ENCODE measurements around the gene FERMT2. TPM values are rescaled to one million over a fixed set of nuclear protein-coding genes. Genes with fewer than 3 reads are reported as not detected.

The FERMT2 gene
- polyA plus RNA-seq, 1 experiment = 485 TPM

DNA sequence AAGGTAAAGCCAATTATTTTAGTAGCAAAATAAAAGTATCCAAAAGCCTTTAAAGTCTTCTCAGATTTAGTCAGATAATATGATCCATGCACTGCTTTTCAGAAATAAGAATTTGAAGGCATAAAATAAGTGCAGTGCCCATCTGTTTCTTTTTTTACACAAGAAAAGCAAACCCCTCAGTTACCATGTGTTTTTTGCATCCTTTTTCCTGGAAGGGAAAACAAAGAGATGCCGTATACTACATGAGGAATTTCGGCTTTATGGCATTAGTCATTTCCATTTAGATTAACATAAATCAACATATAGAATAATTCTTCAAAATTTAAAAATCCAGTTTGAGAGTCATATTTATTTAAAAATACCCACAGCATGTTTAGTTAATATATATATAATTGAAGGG, 89.4 kb downstream of the FERMT2 start:
- DNase-seq (ENCODE audit: low read depth, low spot score) = no peak
- Histone ChIP-seq H3K4me3 (ENCODE audit: low read depth, low read length) (no peak overlapping the region), H3K9me3 (ENCODE audit: control insufficient read depth, insufficient read depth, low read length) (no peaks in the 10 kb centered on the region), H3K27ac (ENCODE audit: low read depth, low read length) (no peak overlapping the region), H3K27me3 (ENCODE audit: control insufficient read depth, insufficient read depth, low read length) (no peaks in the 10 kb centered on the region)
- TF ChIP-seq, protein P1, sequence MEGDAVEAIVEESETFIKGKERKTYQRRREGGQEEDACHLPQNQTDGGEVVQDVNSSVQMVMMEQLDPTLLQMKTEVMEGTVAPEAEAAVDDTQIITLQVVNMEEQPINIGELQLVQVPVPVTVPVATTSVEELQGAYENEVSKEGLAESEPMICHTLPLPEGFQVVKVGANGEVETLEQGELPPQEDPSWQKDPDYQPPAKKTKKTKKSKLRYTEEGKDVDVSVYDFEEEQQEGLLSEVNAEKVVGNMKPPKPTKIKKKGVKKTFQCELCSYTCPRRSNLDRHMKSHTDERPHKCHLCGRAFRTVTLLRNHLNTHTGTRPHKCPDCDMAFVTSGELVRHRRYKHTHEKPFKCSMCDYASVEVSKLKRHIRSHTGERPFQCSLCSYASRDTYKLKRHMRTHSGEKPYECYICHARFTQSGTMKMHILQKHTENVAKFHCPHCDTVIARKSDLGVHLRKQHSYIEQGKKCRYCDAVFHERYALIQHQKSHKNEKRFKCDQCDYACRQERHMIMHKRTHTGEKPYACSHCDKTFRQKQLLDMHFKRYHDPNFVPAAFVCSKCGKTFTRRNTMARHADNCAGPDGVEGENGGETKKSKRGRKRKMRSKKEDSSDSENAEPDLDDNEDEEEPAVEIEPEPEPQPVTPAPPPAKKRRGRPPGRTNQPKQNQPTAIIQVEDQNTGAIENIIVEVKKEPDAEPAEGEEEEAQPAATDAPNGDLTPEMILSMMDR (IDR thresholded peaks at IDR 0.05; ENCODE audit: low read depth, low read length) = no peak
- POLR2A ChIA-PET = no interaction called here
- CTCF ChIA-PET = no interaction called here

- DNase-seq (ENCODE audit: low read depth, low spot score) = no peak
- ChIA-PET CTCF (interaction anchor here (0.6 kb wide), 1 partner anchor 78 kb away, joined by 8 read pairs; no protein-coding TSS in a partner anchor), POLR2A (no interaction called here)
- TF ChIP-seq, protein P1 (IDR thresholded peaks at IDR 0.05; ENCODE audit: low read depth, low read length) = no peak
- Histone ChIP-seq H3K9me3 (ENCODE audit: control insufficient read depth, insufficient read depth, low read length) (no peaks in the 10 kb centered on the region), H3K4me3 (ENCODE audit: low read depth, low read length) (no peak overlapping the region), H3K27me3 (ENCODE audit: control insufficient read depth, insufficient read depth, low read length) (no peaks in the 10 kb centered on the region), H3K27ac (ENCODE audit: low read depth, low read length) (no peak overlapping the region)
Observed at GRCh38 chr14:52860910-52861309, 89.9 kb downstream of the FERMT2 start.

GRCh38 chr14:52860209-52860608, 90.6 kb downstream of the FERMT2 start:
- Histone ChIP-seq H3K27ac (ENCODE audit: low read depth, low read length) (no peak overlapping the region), H3K9me3 (ENCODE audit: control insufficient read depth, insufficient read depth, low read length) (no peaks in the 10 kb centered on the region), H3K4me3 (ENCODE audit: low read depth, low read length) (no peak overlapping the region), H3K27me3 (ENCODE audit: control insufficient read depth, insufficient read depth, low read length) (no peaks in the 10 kb centered on the region)
- POLR2A ChIA-PET = interaction anchor here (0.7 kb wide), 1 partner anchor 141 kb away, joined by 3 read pairs; no protein-coding TSS in a partner anchor
- no peak for DNase-seq (ENCODE audit: low read depth, low spot score)
- CTCF ChIA-PET = no interaction called here
- TF ChIP-seq, protein P1 (IDR thresholded peaks at IDR 0.05; ENCODE audit: low read depth, low read length) = no peak

- DNase-seq (ENCODE audit: low read depth, low spot score) = no peak
- TF ChIP-seq, protein P1 (IDR thresholded peaks at IDR 0.05; ENCODE audit: low read depth, low read length) = no peak
- Histone ChIP-seq H3K4me3 (ENCODE audit: low read depth, low read length) (no peak overlapping the region), H3K27me3 (ENCODE audit: control insufficient read depth, insufficient read depth, low read length) (no peaks in the 10 kb centered on the region), H3K9me3 (ENCODE audit: control insufficient read depth, insufficient read depth, low read length) (no peaks in the 10 kb centered on the region), H3K27ac (ENCODE audit: low read depth, low read length) (no peak overlapping the region)
- POLR2A ChIA-PET = no interaction called here
- CTCF ChIA-PET = no interaction called here
Observed at GRCh38 chr14:52856139-52856538, 94.7 kb downstream of the FERMT2 start.

GRCh38 chr14:52853522-52853854, 97.4 kb downstream of the FERMT2 start:
- Histone ChIP-seq H3K27ac (ENCODE audit: low read depth, low read length) (no peak overlapping the region), H3K9me3 (ENCODE audit: control insufficient read depth, insufficient read depth, low read length) (no peaks in the 10 kb centered on the region), H3K4me3 (ENCODE audit: low read depth, low read length) (no peak overlapping the region), H3K27me3 (ENCODE audit: control insufficient read depth, insufficient read depth, low read length) (no peaks in the 10 kb centered on the region)
- DNase-seq (ENCODE audit: low read depth, low spot score) = no peak
- CTCF ChIA-PET = interaction anchor here (0.6 to 1.3 kb wide), 2 partner anchors 28 to 472 kb away, joined by 3 read pairs; no protein-coding TSS in a partner anchor
- POLR2A ChIA-PET = interaction anchor here (0.6 kb wide), 2 partner anchors 16 to 100 kb away, joined by 3 read pairs; no protein-coding TSS in a partner anchor
- TF ChIP-seq, protein P1 (IDR thresholded peaks at IDR 0.05; ENCODE audit: low read depth, low read length) = no peak
